HepG2 (cell line): Measurements from ENCODE around the gene ARL6IP4. TPM values are rescaled to one million over a fixed set of nuclear protein-coding genes. Genes with fewer than 3 reads are reported as not detected.

ENCODE experiments used
- ATF3 ChIP-seq: sonication (generic); formaldehyde crosslinking; IDR thresholded peaks from 2 replicates; pipeline ENCODE4 v1.4.0; 2020; ENCODE audit warnings: missing genetic modification reagents
- CBX5 ChIP-seq: sonication (generic); formaldehyde crosslinking; IDR thresholded peaks from 2 replicates; pipeline ENCODE4 v1.4.0; 2020; ENCODE audit warnings: missing genetic modification reagents, borderline replicate concordance
- ELF1 ChIP-seq: sonication (generic); formaldehyde crosslinking; IDR thresholded peaks from 2 replicates; pipeline ENCODE4 v1.4.0; 2020; ENCODE audit warnings: missing genetic modification reagents
- FOXA1 ChIP-seq, 2 experiments: fragments of 450-650 bp in 1 of 2; sonication (generic) in 1 of 2; formaldehyde crosslinking in 1 of 2; IDR thresholded peaks; 2 replicates each; pipeline versions ENCODE4 v1.4.0 to v1.6.1; 2016 to 2020; ENCODE audit warnings: missing genetic modification reagents in 1 of 2
- HOXA3 ChIP-seq: sonication (generic); formaldehyde crosslinking; IDR thresholded peaks from 2 replicates; pipeline ENCODE4 v1.5.0; 2020; ENCODE audit warnings: missing genetic modification reagents
- KLF13 ChIP-seq: sonication (generic); formaldehyde crosslinking; IDR thresholded peaks from 2 replicates; pipeline ENCODE4 v1.4.0; 2020; ENCODE audit warnings: mild to moderate bottlenecking, missing genetic modification reagents
- NCOR1 ChIP-seq: fragments of 200-600 bp; sonication (generic); IDR thresholded peaks from 2 replicates; pipeline ENCODE4 v1.7.0; 2017; ENCODE audit warnings: antibody characterized with exemption, low read length, borderline replicate concordance
- SP4 ChIP-seq: sonication (generic); formaldehyde crosslinking; IDR thresholded peaks from 2 replicates; pipeline ENCODE4 v1.8.1; 2023; ENCODE audit warnings: mild to moderate bottlenecking, missing genetic modification reagents
- STAT5B ChIP-seq: sonication (generic); formaldehyde crosslinking; IDR thresholded peaks from 2 replicates; pipeline ENCODE4 v1.4.0; 2020; ENCODE audit warnings: missing genetic modification reagents
- TARDBP ChIP-seq: sonication (generic); formaldehyde crosslinking; IDR thresholded peaks from 2 replicates; pipeline ENCODE4 v1.8.0; 2022; ENCODE audit warnings: mild to moderate bottlenecking, missing genetic modification reagents
- ZMYM2 ChIP-seq: sonication (generic); formaldehyde crosslinking; IDR thresholded peaks from 2 replicates; pipeline ENCODE4 v1.8.0; 2022; ENCODE audit warnings: mild to moderate bottlenecking, missing genetic modification reagents
- ZNF253 ChIP-seq: sonication (generic); formaldehyde crosslinking; IDR thresholded peaks from 2 replicates; pipeline ENCODE4 v1.8.0; 2022; ENCODE audit warnings: mild to moderate bottlenecking, missing genetic modification reagents, borderline replicate concordance
- ZNF296 ChIP-seq: sonication (generic); formaldehyde crosslinking; conservative IDR thresholded peaks from 2 replicates; pipeline ENCODE4 v1.5.0; 2020; ENCODE audit warnings: mild to moderate bottlenecking, missing genetic modification reagents
- polyA plus RNA-seq, 8 experiments: library from polyadenylated mRNA; depleted of rRNA in 3 of 8; stranded (reverse) in 7 of 8; unstranded in 1 of 8; fragments of >200 nt; fragmentation: Illumina TruSeq in 4 of 8; extraction: Trizol in 4 of 8; gene quantifications; 2 replicates each; pipeline versions ENCODE4 v1.2.1 to v1.2.3, GENCODE V29; 2011 to 2016; ENCODE audit warnings: low read depth in 4 of 8, missing spikeins in 1 of 8, mixed read lengths in 1 of 8; ENCODE audit not compliant: insufficient read depth in 1 of 8
- total RNA-seq, 5 experiments: library from RNA; depleted of rRNA; stranded (reverse); fragments of >200 nt; fragmentation: Illumina TruSeq; extraction: Trizol; gene quantifications; 2 replicates each; pipeline ENCODE4 v1.2.3, GENCODE V29; 2016; ENCODE audit warnings: low read depth in 1 of 5
- TF ChIP-seq, protein P1 (sequence below): sonication (generic); formaldehyde crosslinking; IDR thresholded peaks from 2 replicates; pipeline ENCODE4 v1.4.0; 2020; ENCODE audit warnings: missing genetic modification reagents
- TF ChIP-seq, protein P2 (sequence below): sonication (generic); formaldehyde crosslinking; IDR thresholded peaks from 2 replicates; pipeline ENCODE4 v1.8.0; 2022; ENCODE audit warnings: missing genetic modification reagents, low read depth, mild to moderate bottlenecking, borderline replicate concordance
- TF ChIP-seq, protein P3 (sequence below): sonication (generic); formaldehyde crosslinking; IDR thresholded peaks from one replicate; pipeline ENCODE4 v1.5.1; 2020; ENCODE audit warnings: mild to moderate bottlenecking, missing genetic modification reagents; ENCODE audit errors: not compliant biosample characterization
- TF ChIP-seq, protein P4 (sequence below): sonication (generic); formaldehyde crosslinking; IDR thresholded peaks from 2 replicates; pipeline ENCODE4 v1.4.0; 2020; ENCODE audit warnings: missing genetic modification reagents

ARL6IP4 gene
- total and polyA plus RNA-seq, 2 of the 13 experiments (the other 11 are each of a cell fraction or from before 2014, with no cell fraction given): 155 to 220 TPM

DNA sequence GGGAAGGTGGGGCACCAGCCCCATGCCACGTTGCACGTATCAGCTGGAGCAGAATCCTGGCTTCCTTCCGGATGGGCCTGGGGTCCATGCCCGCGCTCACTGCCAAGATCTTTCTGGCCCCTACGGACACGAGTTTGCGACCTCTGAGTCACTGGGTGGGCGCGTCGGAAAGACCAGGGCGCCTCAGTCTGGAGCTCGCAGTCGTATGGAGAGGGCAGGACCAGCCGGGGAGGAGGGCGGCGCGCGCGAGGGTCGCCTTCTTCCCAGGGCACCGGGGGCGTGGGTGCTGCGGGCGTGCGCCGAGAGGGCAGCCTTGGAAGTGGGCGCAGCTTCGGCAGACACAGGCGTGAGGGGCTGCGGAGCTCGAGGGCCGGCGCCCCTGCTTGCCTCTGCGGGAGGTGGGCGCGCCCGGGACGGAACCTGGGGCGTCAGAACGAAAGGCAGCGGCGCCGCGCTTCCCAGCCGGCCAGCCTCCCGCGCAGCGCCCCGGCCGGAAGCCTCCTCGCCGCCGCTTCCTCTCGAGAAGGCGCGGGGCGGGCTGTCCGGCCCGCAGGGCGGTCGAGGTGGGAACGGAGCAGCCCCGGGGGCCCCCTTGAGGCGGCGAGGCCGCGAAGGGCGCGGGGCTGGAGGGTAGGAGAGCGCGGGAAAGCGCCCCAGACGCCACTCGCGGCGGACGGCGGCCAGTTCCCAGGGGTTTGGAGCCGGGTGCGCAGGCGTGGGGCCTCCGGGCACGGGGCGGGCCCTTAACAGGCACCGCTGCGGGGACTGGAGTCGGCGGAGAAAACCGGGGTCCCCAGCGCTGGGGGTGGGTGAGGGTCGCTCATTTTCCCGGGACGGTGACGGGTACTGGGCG is at the start of gene ARL6IP4 (continued):
- TF ChIP-seq, protein P1, sequence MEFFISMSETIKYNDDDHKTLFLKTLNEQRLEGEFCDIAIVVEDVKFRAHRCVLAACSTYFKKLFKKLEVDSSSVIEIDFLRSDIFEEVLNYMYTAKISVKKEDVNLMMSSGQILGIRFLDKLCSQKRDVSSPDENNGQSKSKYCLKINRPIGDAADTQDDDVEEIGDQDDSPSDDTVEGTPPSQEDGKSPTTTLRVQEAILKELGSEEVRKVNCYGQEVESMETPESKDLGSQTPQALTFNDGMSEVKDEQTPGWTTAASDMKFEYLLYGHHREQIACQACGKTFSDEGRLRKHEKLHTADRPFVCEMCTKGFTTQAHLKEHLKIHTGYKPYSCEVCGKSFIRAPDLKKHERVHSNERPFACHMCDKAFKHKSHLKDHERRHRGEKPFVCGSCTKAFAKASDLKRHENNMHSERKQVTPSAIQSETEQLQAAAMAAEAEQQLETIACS: no peak
- TF ChIP-seq ZNF296 (CRISPR knock-in tag) (no peak; the same call in 1 of the 2 replicates), SP4 (peak; percentile 74), ZMYM2 (CRISPR knock-in tag) (no peak), ZNF253 (CRISPR knock-in tag) (no peak; the same call in 1 of the 2 replicates), HOXA3 (CRISPR knock-in tag) (peak; percentile 54), TARDBP (peak; percentile 81; the same call in 1 of the 2 replicates), NCOR1 (no peak), KLF13 (CRISPR knock-in tag) (no peak), FOXA1 (IDR thresholded peaks at IDR 0.05) (no peak), FOXA1 (CRISPR knock-in tag; IDR thresholded peaks at IDR 0.05) (no peak), STAT5B (CRISPR knock-in tag) (no peak), CBX5 (CRISPR knock-in tag) (no peak), ATF3 (CRISPR knock-in tag) (no peak), ELF1 (CRISPR knock-in tag) (0 out of 2 replicates have a peak, but pooled peaks have one; percentile 29)
- TF ChIP-seq, protein P2, sequence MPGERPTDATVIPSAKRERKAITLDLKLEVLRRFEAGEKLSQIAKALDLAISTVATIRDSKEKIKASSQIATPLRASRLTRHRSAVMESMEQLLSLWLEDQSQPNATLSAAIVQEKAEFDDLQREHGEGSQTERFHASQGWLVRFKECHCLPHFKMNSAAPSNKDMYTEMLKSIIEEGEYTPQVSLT (CRISPR knock-in tag): no peak
- TF ChIP-seq, protein P3, sequence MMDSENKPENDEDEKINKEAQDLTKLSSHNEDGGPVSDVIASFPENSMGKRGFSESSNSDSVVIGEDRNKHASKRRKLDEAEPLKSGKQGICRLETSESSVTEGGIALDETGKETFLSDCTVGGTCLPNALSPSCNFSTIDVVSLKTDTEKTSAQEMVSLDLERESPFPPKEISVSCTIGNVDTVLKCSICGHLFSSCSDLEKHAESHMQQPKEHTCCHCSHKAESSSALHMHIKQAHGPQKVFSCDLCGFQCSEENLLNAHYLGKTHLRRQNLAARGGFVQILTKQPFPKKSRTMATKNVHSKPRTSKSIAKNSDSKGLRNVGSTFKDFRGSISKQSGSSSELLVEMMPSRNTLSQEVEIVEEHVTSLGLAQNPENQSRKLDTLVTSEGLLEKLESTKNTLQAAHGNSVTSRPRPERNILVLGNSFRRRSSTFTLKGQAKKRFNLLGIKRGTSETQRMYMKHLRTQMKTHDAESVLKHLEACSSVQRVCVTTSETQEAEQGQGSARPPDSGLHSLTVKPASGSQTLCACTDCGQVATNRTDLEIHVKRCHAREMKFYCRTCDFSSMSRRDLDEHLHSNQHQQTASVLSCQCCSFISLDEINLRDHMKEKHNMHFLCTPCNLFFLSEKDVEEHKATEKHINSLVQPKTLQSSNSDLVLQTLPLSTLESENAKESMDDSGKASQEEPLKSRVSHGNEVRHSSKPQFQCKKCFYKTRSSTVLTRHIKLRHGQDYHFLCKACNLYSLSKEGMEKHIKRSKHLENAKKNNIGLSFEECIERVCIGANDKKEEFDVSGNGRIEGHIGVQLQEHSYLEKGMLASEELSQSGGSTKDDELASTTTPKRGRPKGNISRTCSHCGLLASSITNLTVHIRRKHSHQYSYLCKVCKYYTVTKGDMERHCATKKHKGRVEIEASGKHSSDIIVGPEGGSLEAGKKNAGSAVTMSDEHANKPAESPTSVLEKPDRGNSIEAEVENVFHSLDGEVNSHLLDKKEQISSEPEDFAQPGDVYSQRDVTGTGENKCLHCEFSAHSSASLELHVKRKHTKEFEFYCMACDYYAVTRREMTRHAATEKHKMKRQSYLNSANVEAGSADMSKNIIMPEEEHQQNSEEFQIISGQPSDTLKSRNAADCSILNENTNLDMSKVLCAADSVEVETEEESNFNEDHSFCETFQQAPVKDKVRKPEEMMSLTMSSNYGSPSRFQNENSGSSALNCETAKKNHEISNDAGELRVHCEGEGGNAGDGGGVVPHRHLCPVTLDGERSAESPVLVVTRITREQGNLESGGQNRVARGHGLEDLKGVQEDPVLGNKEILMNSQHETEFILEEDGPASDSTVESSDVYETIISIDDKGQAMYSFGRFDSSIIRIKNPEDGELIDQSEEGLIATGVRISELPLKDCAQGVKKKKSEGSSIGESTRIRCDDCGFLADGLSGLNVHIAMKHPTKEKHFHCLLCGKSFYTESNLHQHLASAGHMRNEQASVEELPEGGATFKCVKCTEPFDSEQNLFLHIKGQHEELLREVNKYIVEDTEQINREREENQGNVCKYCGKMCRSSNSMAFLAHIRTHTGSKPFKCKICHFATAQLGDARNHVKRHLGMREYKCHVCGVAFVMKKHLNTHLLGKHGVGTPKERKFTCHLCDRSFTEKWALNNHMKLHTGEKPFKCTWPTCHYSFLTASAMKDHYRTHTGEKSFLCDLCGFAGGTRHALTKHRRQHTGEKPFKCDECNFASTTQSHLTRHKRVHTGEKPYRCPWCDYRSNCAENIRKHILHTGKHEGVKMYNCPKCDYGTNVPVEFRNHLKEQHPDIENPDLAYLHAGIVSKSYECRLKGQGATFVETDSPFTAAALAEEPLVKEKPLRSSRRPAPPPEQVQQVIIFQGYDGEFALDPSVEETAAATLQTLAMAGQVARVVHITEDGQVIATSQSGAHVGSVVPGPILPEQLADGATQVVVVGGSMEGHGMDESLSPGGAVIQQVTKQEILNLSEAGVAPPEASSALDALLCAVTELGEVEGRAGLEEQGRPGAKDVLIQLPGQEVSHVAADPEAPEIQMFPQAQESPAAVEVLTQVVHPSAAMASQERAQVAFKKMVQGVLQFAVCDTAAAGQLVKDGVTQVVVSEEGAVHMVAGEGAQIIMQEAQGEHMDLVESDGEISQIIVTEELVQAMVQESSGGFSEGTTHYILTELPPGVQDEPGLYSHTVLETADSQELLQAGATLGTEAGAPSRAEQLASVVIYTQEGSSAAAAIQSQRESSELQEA (CRISPR knock-in tag): peak; percentile 89
- TF ChIP-seq, protein P4, sequence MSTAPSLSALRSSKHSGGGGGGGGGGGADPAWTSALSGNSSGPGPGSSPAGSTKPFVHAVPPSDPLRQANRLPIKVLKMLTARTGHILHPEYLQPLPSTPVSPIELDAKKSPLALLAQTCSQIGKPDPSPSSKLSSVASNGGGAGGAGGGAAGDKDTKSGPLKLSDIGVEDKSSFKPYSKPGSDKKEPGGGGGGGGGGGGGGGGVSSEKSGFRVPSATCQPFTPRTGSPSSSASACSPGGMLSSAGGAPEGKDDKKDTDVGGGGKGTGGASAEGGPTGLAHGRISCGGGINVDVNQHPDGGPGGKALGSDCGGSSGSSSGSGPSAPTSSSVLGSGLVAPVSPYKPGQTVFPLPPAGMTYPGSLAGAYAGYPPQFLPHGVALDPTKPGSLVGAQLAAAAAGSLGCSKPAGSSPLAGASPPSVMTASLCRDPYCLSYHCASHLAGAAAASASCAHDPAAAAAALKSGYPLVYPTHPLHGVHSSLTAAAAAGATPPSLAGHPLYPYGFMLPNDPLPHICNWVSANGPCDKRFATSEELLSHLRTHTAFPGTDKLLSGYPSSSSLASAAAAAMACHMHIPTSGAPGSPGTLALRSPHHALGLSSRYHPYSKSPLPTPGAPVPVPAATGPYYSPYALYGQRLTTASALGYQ: no peak
